ENCODE measurements around the gene PITX3. TPM values are rescaled to one million over a fixed set of nuclear protein-coding genes. Genes with fewer than 3 reads are reported as not detected.

Gene PITX3
- polyA plus RNA-seq, 1 donor from 2014 or later, result not detected

- no peak overlapping the region for H2AFZ ChIP-seq (ENCODE audit: low read depth, low read length)
- peak overlapping the region; percentile 72 for H3K4me3 ChIP-seq (ENCODE audit: low read length)
- H3K27me3 ChIP-seq (ENCODE audit: insufficient read depth, low read depth, low read length), result peaks cover 56% of the 10 kb centered on the region
- TF ChIP-seq SMC3 (conservative IDR thresholded peaks at IDR 0.05; ENCODE audit: poor library complexity), result no peak
- TF ChIP-seq MXI1 (conservative IDR thresholded peaks at IDR 0.05; ENCODE audit: poor library complexity, severe bottlenecking), result no peak
- TF ChIP-seq POLR2AphosphoS5 (IDR thresholded peaks at IDR 0.05), result no peak
- TF ChIP-seq TAF1 (IDR thresholded peaks at IDR 0.05; ENCODE audit: low read depth), result no peak
- TF ChIP-seq EZH2 (IDR thresholded peaks at IDR 0.05; ENCODE audit: borderline replicate concordance, insufficient read depth, low read length, poor library complexity, severe bottlenecking), result no peak
- no peak for TF ChIP-seq EP300 (conservative IDR thresholded peaks at IDR 0.05; ENCODE audit: poor library complexity, severe bottlenecking)
- TF ChIP-seq, protein P1, sequence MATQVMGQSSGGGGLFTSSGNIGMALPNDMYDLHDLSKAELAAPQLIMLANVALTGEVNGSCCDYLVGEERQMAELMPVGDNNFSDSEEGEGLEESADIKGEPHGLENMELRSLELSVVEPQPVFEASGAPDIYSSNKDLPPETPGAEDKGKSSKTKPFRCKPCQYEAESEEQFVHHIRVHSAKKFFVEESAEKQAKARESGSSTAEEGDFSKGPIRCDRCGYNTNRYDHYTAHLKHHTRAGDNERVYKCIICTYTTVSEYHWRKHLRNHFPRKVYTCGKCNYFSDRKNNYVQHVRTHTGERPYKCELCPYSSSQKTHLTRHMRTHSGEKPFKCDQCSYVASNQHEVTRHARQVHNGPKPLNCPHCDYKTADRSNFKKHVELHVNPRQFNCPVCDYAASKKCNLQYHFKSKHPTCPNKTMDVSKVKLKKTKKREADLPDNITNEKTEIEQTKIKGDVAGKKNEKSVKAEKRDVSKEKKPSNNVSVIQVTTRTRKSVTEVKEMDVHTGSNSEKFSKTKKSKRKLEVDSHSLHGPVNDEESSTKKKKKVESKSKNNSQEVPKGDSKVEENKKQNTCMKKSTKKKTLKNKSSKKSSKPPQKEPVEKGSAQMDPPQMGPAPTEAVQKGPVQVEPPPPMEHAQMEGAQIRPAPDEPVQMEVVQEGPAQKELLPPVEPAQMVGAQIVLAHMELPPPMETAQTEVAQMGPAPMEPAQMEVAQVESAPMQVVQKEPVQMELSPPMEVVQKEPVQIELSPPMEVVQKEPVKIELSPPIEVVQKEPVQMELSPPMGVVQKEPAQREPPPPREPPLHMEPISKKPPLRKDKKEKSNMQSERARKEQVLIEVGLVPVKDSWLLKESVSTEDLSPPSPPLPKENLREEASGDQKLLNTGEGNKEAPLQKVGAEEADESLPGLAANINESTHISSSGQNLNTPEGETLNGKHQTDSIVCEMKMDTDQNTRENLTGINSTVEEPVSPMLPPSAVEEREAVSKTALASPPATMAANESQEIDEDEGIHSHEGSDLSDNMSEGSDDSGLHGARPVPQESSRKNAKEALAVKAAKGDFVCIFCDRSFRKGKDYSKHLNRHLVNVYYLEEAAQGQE (IDR thresholded peaks at IDR 0.05; ENCODE audit: borderline replicate concordance), result no peak
- no peaks in the 10 kb centered on the region for H3K9me3 ChIP-seq (ENCODE audit: low read length)
- H3K27ac ChIP-seq (ENCODE audit: low read length), result no peak overlapping the region
- no peaks in the 10 kb centered on the region for H3F3A ChIP-seq (ENCODE audit: insufficient read depth, low read length, poor library complexity, severe bottlenecking)
- H3K9ac ChIP-seq (ENCODE audit: low read length), result no peak overlapping the region
- peaks cover 16% of the 10 kb centered on the region for H3K79me2 ChIP-seq (replicated peaks; ENCODE audit: insufficient read depth, low read length)
- H3K9me2 ChIP-seq (ENCODE audit: insufficient read depth, low read length), result no peaks in the 10 kb centered on the region
- no peaks in the 10 kb centered on the region for H4K20me1 ChIP-seq (ENCODE audit: insufficient read depth)
- no peaks in the 10 kb centered on the region for H3K36me3 ChIP-seq (ENCODE audit: insufficient read depth, low read length)
- peak overlapping the region; percentile 73 for H3K4me2 ChIP-seq (ENCODE audit: low read length)
Observed at GRCh38 chr10:102242118-102242485, 790 bp upstream of the PITX3 start.

GRCh38 chr10:102241032-102241443 lies 274 bp downstream of the PITX3 start:
- Histone ChIP-seq H3K9me3 (ENCODE audit: low read length) (no peaks in the 10 kb centered on the region), H3K4me3 (ENCODE audit: low read length) (peak overlapping the region; percentile 72), H3K36me3 (ENCODE audit: insufficient read depth, low read length) (no peaks in the 10 kb centered on the region), H2AFZ (ENCODE audit: low read depth, low read length) (no peak overlapping the region), H3K4me2 (ENCODE audit: low read length) (peak overlapping the region; percentile 25), H3K79me2 (replicated peaks; ENCODE audit: insufficient read depth, low read length) (peaks cover 6% of the 10 kb centered on the region), H3K27ac (ENCODE audit: low read length) (no peak overlapping the region), H3K27me3 (ENCODE audit: insufficient read depth, low read depth, low read length) (peaks cover 62% of the 10 kb centered on the region), H3K9me2 (ENCODE audit: insufficient read depth, low read length) (no peaks in the 10 kb centered on the region), H3F3A (ENCODE audit: insufficient read depth, low read length, poor library complexity, severe bottlenecking) (no peaks in the 10 kb centered on the region), H3K9ac (ENCODE audit: low read length) (no peak overlapping the region), H4K20me1 (ENCODE audit: insufficient read depth) (no peaks in the 10 kb centered on the region)
- TF ChIP-seq RAD21 (conservative IDR thresholded peaks at IDR 0.05) (no peak), POLR2AphosphoS5 (IDR thresholded peaks at IDR 0.05) (peak; percentile 12), MXI1 (conservative IDR thresholded peaks at IDR 0.05; ENCODE audit: poor library complexity, severe bottlenecking) (no peak), EZH2 (IDR thresholded peaks at IDR 0.05; ENCODE audit: borderline replicate concordance, insufficient read depth, low read length, poor library complexity, severe bottlenecking) (no peak), TAF1 (IDR thresholded peaks at IDR 0.05; ENCODE audit: low read depth) (no peak)

GRCh38 chr10:102240467-102241031 lies 763 bp downstream of the PITX3 start:
- no peaks in the 10 kb centered on the region for H3K9me2 ChIP-seq (ENCODE audit: insufficient read depth, low read length)
- H2AFZ ChIP-seq (ENCODE audit: low read depth, low read length), result no peak overlapping the region
- no peaks in the 10 kb centered on the region for H3K36me3 ChIP-seq (ENCODE audit: insufficient read depth, low read length)
- no peaks in the 10 kb centered on the region for H3K9me3 ChIP-seq (ENCODE audit: low read length)
- peaks cover under 1% of the 10 kb centered on the region for H3K79me2 ChIP-seq (replicated peaks; ENCODE audit: insufficient read depth, low read length)
- peak overlapping the region; percentile 72 for H3K4me3 ChIP-seq (ENCODE audit: low read length)
- H3K4me2 ChIP-seq (ENCODE audit: low read length), result no peak overlapping the region
- no peak for TF ChIP-seq CTCF (IDR thresholded peaks at IDR 0.05; ENCODE audit: poor library complexity, severe bottlenecking)
- TF ChIP-seq, protein P1 (IDR thresholded peaks at IDR 0.05; ENCODE audit: borderline replicate concordance), result no peak
- no peak for TF ChIP-seq POLR2AphosphoS5 (IDR thresholded peaks at IDR 0.05)
- TF ChIP-seq RAD21 (conservative IDR thresholded peaks at IDR 0.05), result no peak
- no peak for TF ChIP-seq EP300 (conservative IDR thresholded peaks at IDR 0.05; ENCODE audit: poor library complexity, severe bottlenecking)
- TF ChIP-seq EZH2 (IDR thresholded peaks at IDR 0.05; ENCODE audit: borderline replicate concordance, insufficient read depth, low read length, poor library complexity, severe bottlenecking), result no peak
- no peak for TF ChIP-seq TAF1 (IDR thresholded peaks at IDR 0.05; ENCODE audit: low read depth)
- no peak for TF ChIP-seq MXI1 (conservative IDR thresholded peaks at IDR 0.05; ENCODE audit: poor library complexity, severe bottlenecking)
- TF ChIP-seq SMC3 (conservative IDR thresholded peaks at IDR 0.05; ENCODE audit: poor library complexity), result no peak
- H3F3A ChIP-seq (ENCODE audit: insufficient read depth, low read length, poor library complexity, severe bottlenecking), result no peaks in the 10 kb centered on the region
- no peak overlapping the region for H3K27ac ChIP-seq (ENCODE audit: low read length)
- no peak overlapping the region for H3K9ac ChIP-seq (ENCODE audit: low read length)
- peaks cover 62% of the 10 kb centered on the region for H3K27me3 ChIP-seq (ENCODE audit: insufficient read depth, low read depth, low read length)
- H4K20me1 ChIP-seq (ENCODE audit: insufficient read depth), result no peaks in the 10 kb centered on the region
